Measurements from ENCODE around the gene SUGCT. TPM values are rescaled to one million over a fixed set of nuclear protein-coding genes. Genes with fewer than 3 reads are reported as not detected.
"Not testable (repeated sequence)": the region's sequence is repeated elsewhere in the genome, so short reads cannot be mapped to it uniquely, and the experiment has no call there.

SUGCT gene
- total RNA-seq, result under 1 TPM; 0.21 to 0.61 TPM

DNA sequence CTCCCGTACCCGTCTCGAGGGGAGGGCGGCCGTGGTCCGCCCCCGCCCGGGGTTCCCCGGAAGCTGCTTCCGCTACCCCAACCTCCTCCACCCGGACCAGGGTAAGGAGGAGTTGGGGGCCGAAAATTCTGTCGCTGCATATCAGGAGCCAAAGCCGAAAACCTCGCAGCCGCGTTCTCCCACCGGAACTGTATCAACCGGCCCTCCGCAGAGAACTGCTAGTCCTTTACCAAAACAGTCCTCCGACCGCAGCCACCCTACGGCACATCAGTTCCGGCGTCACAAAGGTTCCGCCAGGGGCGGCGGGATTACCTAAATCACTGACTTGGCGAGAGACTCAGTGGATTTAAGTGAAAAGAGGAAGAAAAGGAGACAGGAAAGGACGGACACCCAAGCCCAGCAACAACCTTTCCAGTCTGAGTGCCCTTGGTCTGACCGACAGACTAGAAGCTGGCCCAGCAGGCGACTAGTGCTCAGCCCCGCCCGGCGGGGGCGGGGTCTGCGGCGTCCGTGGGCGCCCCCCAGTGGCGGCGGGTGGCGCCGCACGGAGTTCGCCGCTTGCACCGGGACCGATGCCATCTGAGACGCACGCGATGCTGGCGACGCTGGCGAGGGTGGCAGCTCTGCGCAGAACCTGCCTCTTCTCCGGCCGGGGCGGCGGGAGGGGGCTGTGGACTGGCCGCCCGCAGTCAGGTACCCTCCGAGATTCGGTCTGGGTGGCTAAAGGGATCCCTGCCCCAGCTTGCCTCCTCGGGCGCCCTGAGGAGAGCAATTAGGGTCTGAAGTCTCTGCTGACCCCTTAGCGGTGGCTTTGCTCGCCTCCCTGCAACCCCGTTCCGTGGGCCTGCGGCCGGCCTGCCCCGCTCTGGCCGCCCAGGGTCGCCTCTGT is at the start of gene SUGCT, which contains the start of gene MPLKIP:
Gene SUGCT (plus strand): TSS at position 578 of the 889 bp plus-strand sequence.
Gene MPLKIP (minus strand): TSS at position 195 of the 889 bp plus-strand sequence. CDS start 55 bp downstream, at position 140.
- Mint-ChIP-seq H3K27me3 (peaks cover 2% of the 10 kb centered on the region), H3K36me3 (peaks cover 10% of the 10 kb centered on the region), H3K9me3 (ENCODE audit: low read depth) (no peaks in the 10 kb centered on the region), H3K4me3 (peak within 1 kb of the TSS; percentile 86), H3K27ac (peak within 1 kb of the TSS; percentile 91), H3K4me1 (peaks cover 26% of the 10 kb centered on the region)
- CTCF ChIA-PET, result interaction anchor here (0.7 to 4.6 kb wide), 14 partner anchors 10 to 556 kb away, joined by 3 to 17 read pairs (median 5); partner anchors contain the start of gene CDK13
- ATAC-seq (peak; percentile 89), DNase-seq (peak; percentile 90)

GRCh38 chr7:40092182-40092581 is 42.6 kb upstream of the SUGCT start:
- Mint-ChIP-seq H3K4me3 (no peak overlapping the region), H3K9me3 (ENCODE audit: low read depth) (no peaks in the 10 kb centered on the region), H3K36me3 (peaks cover 37% of the 10 kb centered on the region), H3K27me3 (no peaks in the 10 kb centered on the region), H3K27ac (no peak overlapping the region), H3K4me1 (no peaks in the 10 kb centered on the region)
- CTCF ChIA-PET, result no interaction called here
- no peak for DNase-seq
- no peak for ATAC-seq

DNA sequence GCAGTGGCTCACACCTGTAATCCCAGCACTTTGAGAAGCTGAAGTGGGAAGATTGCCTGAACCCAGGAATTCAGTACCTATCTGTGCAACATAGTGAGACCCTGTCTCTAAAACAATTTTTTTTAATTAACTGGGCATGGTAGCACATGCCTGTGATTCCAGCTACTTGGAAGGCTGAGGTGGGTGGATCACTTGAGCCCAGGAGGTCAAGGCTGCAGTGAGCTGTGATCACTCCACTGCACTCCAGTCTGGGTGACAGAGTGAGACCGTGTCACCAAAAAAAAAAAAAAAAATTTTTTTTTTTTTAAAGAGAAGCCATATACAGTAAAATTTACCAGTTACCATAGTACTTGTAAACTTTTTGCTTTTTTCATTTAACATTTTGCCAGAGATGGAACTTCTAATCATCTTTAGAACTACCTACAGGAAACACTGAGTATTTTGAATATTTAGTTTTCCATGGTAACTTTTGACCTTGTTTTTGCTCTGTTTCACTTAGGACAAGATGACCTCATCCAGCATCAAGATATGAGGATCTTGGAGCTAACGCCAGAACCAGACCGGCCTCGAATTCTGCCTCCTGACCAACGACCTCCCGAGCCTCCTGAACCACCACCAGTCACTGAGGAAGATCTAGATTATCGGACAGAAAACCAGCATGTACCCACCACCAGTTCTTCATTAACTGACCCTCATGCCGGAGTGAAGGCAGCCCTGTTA is 41.0 kb upstream of the SUGCT start:
- peaks cover 30% of the 10 kb centered on the region for H3K36me3 Mint-ChIP-seq

DNA sequence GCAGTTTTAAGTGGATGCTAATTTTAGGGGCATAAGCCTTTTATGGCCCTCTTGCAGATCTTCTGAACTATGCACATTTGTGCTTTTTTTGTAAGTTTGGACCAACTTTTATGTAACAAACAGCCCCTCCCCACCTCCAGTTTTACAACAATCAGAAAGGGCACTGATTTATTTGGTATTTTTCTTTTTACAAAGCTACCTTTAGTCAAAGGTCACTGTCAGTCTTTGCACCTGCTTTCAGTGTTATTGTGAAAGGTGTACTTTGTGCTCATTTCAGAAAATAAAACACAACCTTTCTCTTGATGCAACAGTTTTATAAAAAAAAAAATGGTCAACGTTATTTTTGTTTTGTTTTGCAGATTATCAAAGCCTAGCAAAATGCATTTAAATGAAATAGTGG is 39.6 kb upstream of the SUGCT start:
- Mint-ChIP-seq H3K27me3 (no peaks in the 10 kb centered on the region), H3K4me3 (no peak overlapping the region), H3K4me1 (no peaks in the 10 kb centered on the region), H3K9me3 (ENCODE audit: low read depth) (no peaks in the 10 kb centered on the region), H3K27ac (no peak overlapping the region), H3K36me3 (peaks cover 22% of the 10 kb centered on the region)
- no peak for ATAC-seq
- DNase-seq, result no peak
- CTCF ChIA-PET, result no interaction called here

More for the DNA sequence above, 41.0 kb upstream of the SUGCT start:
- DNase-seq (no peak), ATAC-seq (no peak)
- Mint-ChIP-seq H3K4me1 (no peaks in the 10 kb centered on the region), H3K9me3 (ENCODE audit: low read depth) (no peaks in the 10 kb centered on the region), H3K27me3 (no peaks in the 10 kb centered on the region), H3K4me3 (no peak overlapping the region), H3K27ac (peak overlapping the region; percentile 2)
- CTCF ChIA-PET, result no interaction called here

DNA sequence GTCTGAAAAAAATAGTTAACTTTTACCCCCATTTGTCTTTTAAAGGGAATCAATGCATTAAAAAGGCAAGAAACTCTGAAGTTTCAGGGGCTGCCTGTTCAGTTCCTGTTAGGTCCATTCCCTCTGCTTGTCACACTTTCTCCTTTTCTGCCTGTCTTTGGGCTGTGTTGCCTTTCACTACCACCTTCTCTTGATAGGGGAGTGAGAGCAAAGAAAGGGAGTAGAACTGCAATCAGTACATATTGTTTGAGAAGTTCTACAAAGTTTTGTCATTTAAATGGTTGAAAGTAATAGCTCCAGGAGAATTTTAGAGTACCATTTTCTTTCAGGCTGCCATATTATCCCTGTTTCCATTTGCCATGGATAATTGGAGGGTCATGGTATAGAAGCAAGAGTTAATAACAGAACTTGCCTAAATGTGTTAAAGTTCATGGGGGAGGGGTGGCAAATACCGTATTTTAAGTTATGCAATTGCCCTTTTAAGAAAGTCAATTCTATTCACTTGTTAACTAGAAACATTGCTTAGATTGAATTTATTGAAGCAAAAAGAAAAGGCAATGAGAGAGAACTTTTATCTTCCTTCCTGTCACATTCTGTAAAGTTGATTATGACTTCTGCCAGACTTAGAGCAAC is 39.0 kb upstream of the SUGCT start:
- CTCF ChIA-PET, result no interaction called here
- Mint-ChIP-seq H3K36me3 (peaks cover 20% of the 10 kb centered on the region), H3K27ac (no peak overlapping the region)

DNA sequence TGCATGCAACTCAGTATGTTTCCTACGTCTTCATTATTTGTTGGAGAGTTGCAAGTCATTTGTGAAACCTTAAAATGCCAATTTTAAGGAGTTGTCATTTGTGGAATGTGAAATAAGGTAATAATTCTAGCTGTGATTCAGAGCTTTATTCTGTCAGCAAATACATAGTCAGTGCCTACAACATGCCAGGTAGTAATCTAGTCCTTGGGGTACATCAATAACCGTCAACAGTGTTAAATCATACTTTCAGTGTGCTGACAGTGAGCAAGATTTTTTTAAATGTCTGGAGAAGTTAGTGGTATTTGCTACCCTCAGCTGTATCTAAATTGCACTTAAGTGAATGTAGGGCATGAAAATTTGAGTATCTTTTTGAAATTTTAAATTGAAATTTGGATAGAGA is 37.1 kb upstream of the SUGCT start:
- Mint-ChIP-seq H3K27me3 (no peaks in the 10 kb centered on the region), H3K27ac (no peak overlapping the region), H3K36me3 (peaks cover 18% of the 10 kb centered on the region), H3K4me1 (no peaks in the 10 kb centered on the region), H3K9me3 (ENCODE audit: low read depth) (no peaks in the 10 kb centered on the region), H3K4me3 (no peak overlapping the region)
- no peak for ATAC-seq
- DNase-seq, result no peak
- CTCF ChIA-PET, result interaction anchor here (0.6 to 1.5 kb wide), 3 partner anchors 11 to 201 kb away, joined by 3 to 6 read pairs (median 5); partner anchors contain the start of genes MPLKIP and SUGCT

More for the DNA sequence above, 39.0 kb upstream of the SUGCT start:
- H3K27me3 Mint-ChIP-seq, result no peaks in the 10 kb centered on the region
- no peaks in the 10 kb centered on the region for H3K9me3 Mint-ChIP-seq (ENCODE audit: low read depth)
- ATAC-seq (no peak), DNase-seq (no peak)
- H3K4me3 Mint-ChIP-seq, result no peak overlapping the region
- no peaks in the 10 kb centered on the region for H3K4me1 Mint-ChIP-seq

- Mint-ChIP-seq H3K27me3 (no peaks in the 10 kb centered on the region), H3K9me3 (ENCODE audit: low read depth) (no peaks in the 10 kb centered on the region), H3K4me3 (no peak overlapping the region), H3K4me1 (no peaks in the 10 kb centered on the region), H3K36me3 (peaks cover 12% of the 10 kb centered on the region), H3K27ac (no peak overlapping the region)
- CTCF ChIA-PET, result interaction anchor here (1.4 to 1.5 kb wide), 2 partner anchors 36 to 203 kb away, joined by 5 to 6 read pairs; partner anchors contain the start of genes MPLKIP and SUGCT
- no peak for DNase-seq
- no peak for ATAC-seq
These were observed 36.0 kb upstream of the SUGCT start for GRCh38 chr7:40098810-40099209.

- no peak overlapping the region for H3K4me3 Mint-ChIP-seq
- CTCF ChIA-PET, result interaction anchor here (1.3 kb wide), 1 partner anchor 204 kb away, joined by 5 read pairs; no protein-coding TSS in a partner anchor
- H3K4me1 Mint-ChIP-seq, result no peaks in the 10 kb centered on the region
- no peak for DNase-seq
- H3K27ac Mint-ChIP-seq, result no peak overlapping the region
- H3K9me3 Mint-ChIP-seq (ENCODE audit: low read depth), result no peaks in the 10 kb centered on the region
- peaks cover 2% of the 10 kb centered on the region for H3K36me3 Mint-ChIP-seq
- no peak for ATAC-seq
- H3K27me3 Mint-ChIP-seq, result no peaks in the 10 kb centered on the region
These were observed 35.0 kb upstream of the SUGCT start for GRCh38 chr7:40099837-40100236.

DNA sequence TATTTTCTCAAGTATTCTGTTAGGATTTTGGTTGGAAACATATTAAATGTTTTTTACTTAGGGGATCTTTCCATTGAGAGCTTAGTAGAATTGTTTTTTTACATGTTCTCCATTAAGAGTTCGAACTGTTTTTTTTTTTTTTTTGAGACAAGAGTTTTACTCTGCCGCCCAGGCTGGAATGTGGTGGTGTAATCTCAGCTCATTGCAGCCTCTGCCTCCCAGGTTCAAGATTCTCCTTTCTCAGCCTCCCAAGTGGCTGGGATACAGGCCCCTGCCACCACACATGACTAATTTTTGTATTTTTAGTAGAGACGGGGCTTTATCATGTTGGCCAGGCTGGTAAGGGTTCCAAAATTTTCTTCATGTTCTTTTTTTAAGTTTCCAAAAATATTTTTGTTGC is 33.6 kb upstream of the SUGCT start:
- H3K4me3 Mint-ChIP-seq, result no peak overlapping the region
- H3K36me3 Mint-ChIP-seq, result peaks cover 2% of the 10 kb centered on the region
- no peaks in the 10 kb centered on the region for H3K9me3 Mint-ChIP-seq (ENCODE audit: low read depth)
- no peaks in the 10 kb centered on the region for H3K27me3 Mint-ChIP-seq
- no peaks in the 10 kb centered on the region for H3K4me1 Mint-ChIP-seq
- no peak for DNase-seq
- no peak overlapping the region for H3K27ac Mint-ChIP-seq
- CTCF ChIA-PET, result interaction anchor here (1.3 kb wide), 1 partner anchor 205 kb away, joined by 5 read pairs; no protein-coding TSS in a partner anchor
- no peak for ATAC-seq

DNA sequence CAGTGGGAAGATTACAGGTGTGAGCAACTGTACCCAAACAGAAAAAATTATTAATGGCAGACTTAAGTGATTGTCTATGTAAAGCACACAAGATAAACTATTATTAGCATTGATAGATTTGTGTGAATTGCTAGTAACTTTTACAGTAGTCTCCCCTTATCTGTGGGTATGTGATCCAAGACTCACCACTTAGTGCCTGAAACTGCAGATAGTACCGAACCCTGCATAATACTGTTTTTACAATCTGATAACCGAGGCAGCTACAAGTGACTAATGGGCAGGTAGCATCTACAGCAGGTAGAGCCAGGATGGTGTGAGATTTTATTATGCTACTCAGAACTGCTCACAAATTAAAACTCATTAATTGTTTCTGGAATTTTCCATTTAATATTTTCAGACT is 31.9 kb upstream of the SUGCT start:
- Mint-ChIP-seq H3K36me3 (no peaks in the 10 kb centered on the region), H3K4me3 (no peak overlapping the region), H3K9me3 (ENCODE audit: low read depth) (no peaks in the 10 kb centered on the region), H3K4me1 (no peaks in the 10 kb centered on the region), H3K27ac (no peak overlapping the region), H3K27me3 (no peaks in the 10 kb centered on the region)
- CTCF ChIA-PET, result no interaction called here
- no peak for DNase-seq
- ATAC-seq, result no peak

- no peak for ATAC-seq
- no peaks in the 10 kb centered on the region for H3K4me1 Mint-ChIP-seq
- H3K4me3 Mint-ChIP-seq, result no peak overlapping the region
- no peaks in the 10 kb centered on the region for H3K27me3 Mint-ChIP-seq
- no peak for DNase-seq
- H3K36me3 Mint-ChIP-seq, result no peaks in the 10 kb centered on the region
- H3K9me3 Mint-ChIP-seq (ENCODE audit: low read depth), result no peaks in the 10 kb centered on the region
- no peak overlapping the region for H3K27ac Mint-ChIP-seq
- CTCF ChIA-PET, result no interaction called here
These were observed 28.8 kb upstream of the SUGCT start for GRCh38 chr7:40105879-40106473.

DNA sequence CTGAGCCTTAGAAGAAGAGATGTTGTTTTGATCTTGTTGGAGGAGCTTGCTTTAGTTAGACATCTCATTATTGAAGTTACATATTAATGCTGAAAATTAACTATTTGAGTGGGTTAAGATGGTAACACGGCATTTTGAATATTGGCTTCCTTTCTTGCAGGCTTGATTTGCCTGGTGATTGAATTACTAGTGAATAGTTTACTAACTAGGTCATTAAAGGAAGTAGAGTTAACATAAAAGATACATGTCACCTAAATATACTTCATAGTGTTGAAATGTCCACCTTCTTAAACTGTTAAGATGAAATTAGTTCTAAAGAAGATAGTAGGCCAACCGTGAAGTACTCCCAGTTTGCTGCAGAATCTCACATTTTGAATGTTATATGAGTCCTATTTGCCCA is 18.9 kb upstream of the SUGCT start:
- Mint-ChIP-seq H3K4me3 (no peak overlapping the region), H3K27ac (no peak overlapping the region), H3K4me1 (no peaks in the 10 kb centered on the region), H3K36me3 (peaks cover 2% of the 10 kb centered on the region), H3K9me3 (ENCODE audit: low read depth) (no peaks in the 10 kb centered on the region), H3K27me3 (no peaks in the 10 kb centered on the region)
- no peak for ATAC-seq
- DNase-seq, result no peak
- CTCF ChIA-PET, result no interaction called here

DNA sequence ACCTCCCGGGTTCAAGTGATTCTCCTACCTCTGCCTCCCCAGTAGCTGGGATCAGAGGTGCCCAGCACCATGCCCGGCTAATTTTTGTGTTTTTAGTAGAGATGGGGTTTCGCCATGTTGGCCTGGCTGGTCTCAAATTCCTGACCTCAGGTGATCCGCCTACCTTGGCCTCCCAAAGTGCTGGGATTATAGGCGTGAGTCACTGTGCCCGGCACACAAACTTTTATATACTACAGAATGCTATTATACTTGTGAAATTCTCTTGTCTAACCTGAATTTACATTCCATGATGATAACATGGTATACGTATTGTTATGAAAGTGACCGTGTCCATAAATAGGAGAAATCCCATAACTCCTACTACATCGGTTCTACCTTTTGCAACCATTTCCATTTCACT is 17.6 kb upstream of the SUGCT start:
- ATAC-seq; H3K27me3 Mint-ChIP-seq; H3K36me3 Mint-ChIP-seq; CTCF ChIA-PET; H3K9me3 Mint-ChIP-seq (ENCODE audit: low read depth); H3K4me1 Mint-ChIP-seq; DNase-seq; H3K4me3 Mint-ChIP-seq; H3K27ac Mint-ChIP-seq: not testable (repeated sequence)
